ENCODE data around the gene PALLD. TPM values are rescaled to one million over a fixed set of nuclear protein-coding genes. Genes with fewer than 3 reads are reported as not detected.

The PALLD gene
- total RNA-seq, 3 donors from 2014 or later: 112 to 663 (median 150) TPM

DNA sequence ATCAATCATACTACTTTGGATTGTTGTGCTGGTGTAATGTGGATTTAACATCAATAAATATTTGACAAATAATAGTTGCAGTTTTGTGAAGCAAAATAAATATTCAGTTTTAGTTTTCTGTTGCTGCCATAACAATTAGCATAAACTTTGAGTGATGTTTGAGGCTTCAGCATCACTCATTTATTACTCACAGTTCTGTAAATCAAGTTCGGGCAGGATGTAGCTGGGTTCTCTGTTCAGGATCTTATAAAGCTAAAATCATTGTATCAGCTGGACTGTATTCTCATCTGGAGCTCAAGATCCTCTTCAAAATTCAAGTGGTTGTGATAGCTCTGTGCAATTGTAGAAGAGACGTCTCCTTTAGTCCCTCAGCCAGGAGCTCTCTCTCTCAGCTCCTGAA is 431.5 kb downstream of the PALLD start:
- ATAC-seq (no peak), DNase-seq (no peak)
- Histone ChIP-seq H3K4me1 (ENCODE audit: low read depth) (no peaks in the 10 kb centered on the region), H3K36me3 (ENCODE audit: low read depth) (no peaks in the 10 kb centered on the region), H3K9me3 (peaks cover 15% of the 10 kb centered on the region), H3K4me3 (no peak overlapping the region)
- TF ChIP-seq, protein P1, sequence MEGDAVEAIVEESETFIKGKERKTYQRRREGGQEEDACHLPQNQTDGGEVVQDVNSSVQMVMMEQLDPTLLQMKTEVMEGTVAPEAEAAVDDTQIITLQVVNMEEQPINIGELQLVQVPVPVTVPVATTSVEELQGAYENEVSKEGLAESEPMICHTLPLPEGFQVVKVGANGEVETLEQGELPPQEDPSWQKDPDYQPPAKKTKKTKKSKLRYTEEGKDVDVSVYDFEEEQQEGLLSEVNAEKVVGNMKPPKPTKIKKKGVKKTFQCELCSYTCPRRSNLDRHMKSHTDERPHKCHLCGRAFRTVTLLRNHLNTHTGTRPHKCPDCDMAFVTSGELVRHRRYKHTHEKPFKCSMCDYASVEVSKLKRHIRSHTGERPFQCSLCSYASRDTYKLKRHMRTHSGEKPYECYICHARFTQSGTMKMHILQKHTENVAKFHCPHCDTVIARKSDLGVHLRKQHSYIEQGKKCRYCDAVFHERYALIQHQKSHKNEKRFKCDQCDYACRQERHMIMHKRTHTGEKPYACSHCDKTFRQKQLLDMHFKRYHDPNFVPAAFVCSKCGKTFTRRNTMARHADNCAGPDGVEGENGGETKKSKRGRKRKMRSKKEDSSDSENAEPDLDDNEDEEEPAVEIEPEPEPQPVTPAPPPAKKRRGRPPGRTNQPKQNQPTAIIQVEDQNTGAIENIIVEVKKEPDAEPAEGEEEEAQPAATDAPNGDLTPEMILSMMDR (IDR thresholded peaks at IDR 0.05): no peak
- intact Hi-C loops (cut with DNase I, micrococcal nuclease): loop anchor here (10.0 kb wide), 3 partner anchors 76 to 636 kb away; no protein-coding TSS in a partner anchor

GRCh38 chr4:168928875-168929274 is 432.0 kb downstream of the PALLD start:
- Histone ChIP-seq H3K36me3 (ENCODE audit: low read depth) (no peaks in the 10 kb centered on the region), H3K9me3 (peaks cover 15% of the 10 kb centered on the region), H3K4me3 (no peak overlapping the region), H3K4me1 (ENCODE audit: low read depth) (no peaks in the 10 kb centered on the region)
- TF ChIP-seq, protein P1 (IDR thresholded peaks at IDR 0.05): no peak
- intact Hi-C loops (cut with DNase I, micrococcal nuclease): loop anchor here (10.0 kb wide), 3 partner anchors 76 to 636 kb away; no protein-coding TSS in a partner anchor
- ATAC-seq (no peak), DNase-seq (no peak)

DNA sequence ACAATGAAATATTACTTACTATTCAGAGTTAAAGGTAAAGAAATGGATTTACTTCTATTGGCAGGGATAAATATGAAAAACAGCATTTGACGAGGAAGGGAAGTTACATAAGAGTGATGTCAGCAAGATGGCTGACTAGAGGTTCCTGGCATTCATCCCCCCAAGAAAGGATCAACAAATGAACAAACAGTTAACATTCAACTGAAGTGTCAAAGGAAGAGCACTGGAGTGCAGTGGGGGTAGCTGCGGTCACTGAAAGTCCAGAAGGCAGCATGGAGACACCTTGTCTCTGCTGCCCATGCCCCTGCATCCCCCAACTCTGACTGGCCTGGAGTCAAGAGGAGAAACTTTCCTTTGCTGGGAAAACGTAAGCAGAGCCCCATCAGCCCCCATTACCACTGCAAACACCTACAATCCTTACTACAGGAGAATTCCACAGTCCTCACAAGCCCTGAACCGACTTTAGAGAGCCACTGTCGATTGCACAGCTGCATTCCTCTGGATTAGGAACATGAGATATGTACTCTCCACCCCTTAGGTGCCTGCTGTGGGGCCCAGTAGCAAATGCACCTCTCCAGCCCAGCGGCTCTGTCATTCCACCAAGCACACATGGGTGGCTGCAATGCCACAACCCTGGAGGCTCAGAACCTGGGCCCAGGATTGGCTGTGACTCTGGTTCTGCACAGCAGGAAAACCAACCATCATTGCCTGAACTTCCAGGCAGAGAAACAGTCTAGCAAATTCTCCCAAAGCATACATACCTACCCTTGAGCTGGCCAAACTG is 433.8 kb downstream of the PALLD start:
- Histone ChIP-seq H3K4me3 (no peak overlapping the region), H3K9me3 (peaks cover 20% of the 10 kb centered on the region), H3K4me1 (ENCODE audit: low read depth) (no peaks in the 10 kb centered on the region), H3K36me3 (ENCODE audit: low read depth) (no peaks in the 10 kb centered on the region)
- DNase-seq (no peak), ATAC-seq (no peak)
- TF ChIP-seq, protein P1 (IDR thresholded peaks at IDR 0.05): no peak
- intact Hi-C loops (cut with DNase I, micrococcal nuclease): no loop called here

DNA sequence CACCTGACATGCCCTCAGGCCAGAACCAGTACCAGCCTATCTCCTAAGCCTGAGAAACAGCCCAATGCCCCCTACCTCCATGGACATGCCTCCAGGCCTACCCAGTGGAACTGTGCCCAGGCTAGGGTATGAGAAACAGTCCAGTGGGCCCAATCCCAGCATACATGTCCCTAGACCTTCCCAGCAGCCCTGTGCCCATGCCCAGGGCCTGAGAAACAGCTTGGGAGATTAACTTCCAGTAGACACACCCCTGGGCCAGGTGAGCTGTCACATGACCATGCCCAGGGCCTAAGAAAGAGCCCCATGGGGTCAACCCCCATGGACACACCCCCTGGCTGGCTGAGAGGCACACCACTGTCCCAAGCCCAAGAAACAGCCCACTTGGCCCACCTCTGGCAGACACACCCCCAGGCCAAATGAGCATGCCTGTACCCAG is 434.4 kb downstream of the PALLD start:
- peak; percentile 13 for ATAC-seq
- no peak overlapping the region for H3K4me3 ChIP-seq
- H3K36me3 ChIP-seq (ENCODE audit: low read depth): no peaks in the 10 kb centered on the region
- no peaks in the 10 kb centered on the region for H3K4me1 ChIP-seq (ENCODE audit: low read depth)
- DNase-seq: no peak
- intact Hi-C loops (cut with DNase I, micrococcal nuclease): no loop called here
- H3K9me3 ChIP-seq: peaks cover 25% of the 10 kb centered on the region
- TF ChIP-seq, protein P1 (IDR thresholded peaks at IDR 0.05): no peak

GRCh38 chr4:168932138-168932537 is 435.3 kb downstream of the PALLD start:
- intact Hi-C loops (cut with DNase I, micrococcal nuclease): no loop called here
- ATAC-seq (no peak), DNase-seq (no peak)
- no peak overlapping the region for H3K4me3 ChIP-seq
- H3K4me1 ChIP-seq (ENCODE audit: low read depth): no peaks in the 10 kb centered on the region
- peaks cover 27% of the 10 kb centered on the region for H3K9me3 ChIP-seq
- TF ChIP-seq, protein P1 (IDR thresholded peaks at IDR 0.05): no peak
- no peaks in the 10 kb centered on the region for H3K36me3 ChIP-seq (ENCODE audit: low read depth)

Data from mucosa of descending colon (tissue), 3 donors.